Measurements from ENCODE around the gene CUX1. TPM values are rescaled to one million over a fixed set of nuclear protein-coding genes. Genes with fewer than 3 reads are reported as not detected.

The CUX1 gene
- total RNA-seq, 1 donor from 2014 or later: 18.3 TPM

DNA sequence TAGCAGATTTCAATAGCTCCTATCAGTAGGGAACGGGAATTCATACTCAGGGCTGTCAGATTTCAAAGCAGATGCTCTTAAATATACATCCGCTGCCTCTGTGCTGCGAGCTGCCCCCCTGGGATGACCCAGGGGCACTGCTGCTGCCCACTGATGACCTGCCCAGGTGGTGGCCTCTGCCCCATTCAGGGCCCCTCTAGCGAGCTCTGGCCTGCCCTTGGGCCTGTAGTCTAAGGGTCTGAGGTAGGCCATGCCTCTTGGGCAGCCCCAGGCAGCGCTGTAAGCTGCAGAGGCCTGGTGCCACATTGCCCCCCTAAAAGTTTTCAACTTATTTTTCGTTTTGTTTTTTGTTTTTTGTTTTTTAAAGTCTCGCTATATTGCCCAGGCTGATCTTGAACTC is 418.7 kb downstream of the CUX1 start:
- Histone ChIP-seq H3K36me3 (ENCODE audit: control insufficient read depth in 3 of 3, insufficient read depth in 3 of 3, low read length in 3 of 3) (peaks cover 10 to 15% (median 10%) of the 10 kb centered on the region in 3 donors), H3K9ac (ENCODE audit: low read depth in 1 of 3, low read length in 3 of 3) (no peak overlapping the region), H3K27ac (ENCODE audit: low read depth, low read length) (no peak overlapping the region), H3K4me1 (ENCODE audit: control insufficient read depth in 3 of 3, insufficient read depth in 3 of 3, low read length in 3 of 3) (peaks cover 0 to 7% (median 4%) of the 10 kb centered on the region in 3 donors), H3K27me3 (ENCODE audit: control insufficient read depth in 3 of 3, insufficient read depth in 3 of 3, low read length in 3 of 3) (no peaks in the 10 kb centered on the region), H3K4me3 (ENCODE audit: low read length in 3 of 3) (no peak overlapping the region), H3K9me3 (ENCODE audit: control insufficient read depth in 3 of 3, low read length in 3 of 3) (no peaks in the 10 kb centered on the region)

DNA sequence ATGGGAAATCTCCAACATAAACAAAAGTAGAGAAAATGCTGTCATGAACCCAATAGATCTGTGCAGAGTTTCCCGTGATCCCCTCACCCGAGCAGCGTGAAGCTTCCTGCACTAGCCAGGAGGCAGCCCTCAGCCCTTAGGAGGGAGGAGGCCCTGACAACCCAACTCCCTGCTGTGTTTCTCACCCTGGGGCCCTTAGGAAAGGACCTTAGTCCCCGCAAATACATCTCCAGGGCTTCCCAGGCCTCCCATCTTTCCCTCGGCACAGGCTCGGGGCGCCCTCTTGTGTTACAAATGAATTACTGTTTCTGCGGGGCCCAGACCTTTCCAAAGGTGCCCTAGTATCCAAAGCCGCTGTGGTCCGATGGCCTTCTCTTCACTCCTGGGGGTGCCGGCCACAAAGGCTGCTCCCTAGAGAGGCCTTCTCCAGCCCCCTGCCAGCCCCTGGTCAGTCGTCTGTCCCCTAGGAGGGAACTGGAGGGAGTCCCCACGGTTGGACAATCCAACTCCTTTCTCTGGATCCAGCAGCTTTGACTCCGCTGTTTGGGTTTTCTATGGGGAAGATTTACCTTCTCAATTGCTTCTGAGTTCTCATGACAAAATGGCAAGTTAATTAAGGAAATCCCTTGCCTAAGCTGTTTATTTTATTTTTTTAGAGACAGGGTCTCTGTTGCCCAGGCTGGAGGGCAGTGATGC is 419.3 kb downstream of the CUX1 start:
- no peaks in the 10 kb centered on the region for H3K9me3 ChIP-seq (ENCODE audit: control insufficient read depth in 3 of 3, low read length in 3 of 3)
- H3K9ac ChIP-seq (ENCODE audit: low read depth in 1 of 3, low read length in 3 of 3): no peak overlapping the region
- peaks cover 10 to 21% (median 14%) of the 10 kb centered on the region in 3 donors for H3K36me3 ChIP-seq (ENCODE audit: control insufficient read depth in 3 of 3, insufficient read depth in 3 of 3, low read length in 3 of 3)
- H3K4me1 ChIP-seq (ENCODE audit: control insufficient read depth in 3 of 3, insufficient read depth in 3 of 3, low read length in 3 of 3): peaks cover 0 to 7% (median 4%) of the 10 kb centered on the region in 3 donors
- H3K4me3 ChIP-seq (ENCODE audit: low read length in 3 of 3): no peak overlapping the region
- no peaks in the 10 kb centered on the region for H3K27me3 ChIP-seq (ENCODE audit: control insufficient read depth in 3 of 3, insufficient read depth in 3 of 3, low read length in 3 of 3)
- no peak overlapping the region for H3K27ac ChIP-seq (ENCODE audit: low read depth, low read length)

DNA sequence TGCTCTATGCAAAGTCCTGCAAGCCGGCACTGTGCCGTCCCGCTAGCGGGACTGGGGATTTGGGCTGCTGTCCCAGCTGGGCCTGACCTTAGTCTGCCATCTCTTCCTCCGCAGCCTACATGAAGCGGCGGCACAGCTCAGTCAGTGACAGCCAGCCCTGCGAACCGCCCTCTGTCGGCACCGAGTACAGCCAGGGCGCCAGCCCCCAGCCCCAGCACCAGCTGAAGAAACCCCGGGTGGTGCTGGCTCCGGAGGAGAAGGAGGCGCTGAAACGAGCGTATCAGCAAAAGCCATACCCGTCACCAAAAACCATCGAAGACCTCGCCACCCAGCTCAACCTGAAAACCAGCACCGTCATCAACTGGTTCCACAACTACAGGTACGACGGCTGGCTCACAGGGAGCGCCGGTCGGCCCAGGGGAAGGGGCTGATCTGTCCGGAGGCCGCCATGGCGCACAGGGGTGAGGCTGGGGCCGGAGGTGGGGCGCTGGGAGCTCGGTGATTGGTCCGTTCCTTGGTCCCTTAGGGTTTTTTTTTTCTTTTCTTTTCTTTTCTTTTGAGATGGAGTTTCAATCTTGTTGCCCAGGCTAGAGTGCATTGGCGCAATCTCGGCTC is 421.9 kb downstream of the CUX1 start:
- peaks cover 9 to 19% (median 14%) of the 10 kb centered on the region in 3 donors for H3K36me3 ChIP-seq (ENCODE audit: control insufficient read depth in 3 of 3, insufficient read depth in 3 of 3, low read length in 3 of 3)
- peaks cover 0 to 2% (median 0%) of the 10 kb centered on the region in 3 donors for H3K4me1 ChIP-seq (ENCODE audit: control insufficient read depth in 3 of 3, insufficient read depth in 3 of 3, low read length in 3 of 3)
- H3K9ac ChIP-seq (ENCODE audit: low read depth in 1 of 3, low read length in 3 of 3): no peak overlapping the region
- no peak overlapping the region for H3K4me3 ChIP-seq (ENCODE audit: low read length in 3 of 3)
- no peak overlapping the region for H3K27ac ChIP-seq (ENCODE audit: low read depth, low read length)
- no peaks in the 10 kb centered on the region for H3K27me3 ChIP-seq (ENCODE audit: control insufficient read depth in 3 of 3, insufficient read depth in 3 of 3, low read length in 3 of 3)
- H3K9me3 ChIP-seq (ENCODE audit: control insufficient read depth in 3 of 3, low read length in 3 of 3): no peaks in the 10 kb centered on the region

DNA sequence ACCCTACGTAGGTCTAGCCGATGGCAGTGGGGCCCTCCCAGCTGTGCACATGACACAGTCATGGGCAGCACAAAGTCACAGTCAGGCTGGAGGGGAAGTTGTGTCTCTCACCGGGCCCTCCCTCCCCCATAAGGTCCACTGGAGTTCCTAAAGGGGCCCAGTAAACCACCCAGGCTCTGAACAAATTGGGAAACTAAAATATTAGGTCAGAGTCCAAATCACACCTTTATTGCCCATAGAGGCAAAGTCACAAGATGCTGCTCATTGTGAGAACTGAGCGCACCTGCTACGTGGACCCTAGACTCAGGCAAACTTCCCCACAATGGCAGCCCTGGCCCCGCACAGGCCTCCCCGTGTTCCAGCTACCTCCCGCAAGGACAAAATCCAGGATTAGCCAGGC is 424.0 kb downstream of the CUX1 start:
- Histone ChIP-seq H3K4me3 (ENCODE audit: low read length in 3 of 3) (no peak overlapping the region), H3K36me3 (ENCODE audit: control insufficient read depth in 3 of 3, insufficient read depth in 3 of 3, low read length in 3 of 3) (peaks cover 5 to 15% (median 13%) of the 10 kb centered on the region in 3 donors), H3K9me3 (ENCODE audit: control insufficient read depth in 3 of 3, low read length in 3 of 3) (no peaks in the 10 kb centered on the region)

DNA sequence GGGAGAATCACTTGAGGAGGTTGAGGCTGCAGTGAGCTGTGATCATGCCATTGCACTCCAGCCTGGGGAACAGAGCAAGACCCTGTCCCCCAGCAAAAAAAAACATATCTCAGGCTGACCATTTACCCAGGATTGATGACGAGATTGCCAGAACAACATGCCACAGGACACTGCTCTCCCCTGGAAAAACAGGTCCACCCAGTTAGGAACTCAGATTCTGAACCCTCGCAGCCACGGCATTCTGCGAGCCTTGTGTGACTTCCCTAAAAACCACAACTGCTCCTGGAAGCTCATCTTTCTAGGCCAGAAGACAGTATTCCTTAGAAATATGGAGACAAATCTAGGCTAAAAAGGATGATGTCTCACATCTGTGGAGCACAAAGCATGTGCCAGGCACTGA is 427.2 kb downstream of the CUX1 start:
- Histone ChIP-seq H3K4me3 (ENCODE audit: low read length in 3 of 3) (no peak overlapping the region), H3K9ac (ENCODE audit: low read depth in 1 of 3, low read length in 3 of 3) (no peak overlapping the region), H3K27ac (ENCODE audit: low read depth, low read length) (no peak overlapping the region), H3K36me3 (ENCODE audit: control insufficient read depth in 3 of 3, insufficient read depth in 3 of 3, low read length in 3 of 3) (peaks cover 2 to 15% (median 9%) of the 10 kb centered on the region in 3 donors), H3K4me1 (ENCODE audit: control insufficient read depth in 3 of 3, insufficient read depth in 3 of 3, low read length in 3 of 3) (no peaks in the 10 kb centered on the region), H3K9me3 (ENCODE audit: control insufficient read depth in 3 of 3, low read length in 3 of 3) (no peaks in the 10 kb centered on the region), H3K27me3 (ENCODE audit: control insufficient read depth in 3 of 3, insufficient read depth in 3 of 3, low read length in 3 of 3) (no peaks in the 10 kb centered on the region)

More for the DNA sequence above, 424.0 kb downstream of the CUX1 start:
- Histone ChIP-seq H3K27me3 (ENCODE audit: control insufficient read depth in 3 of 3, insufficient read depth in 3 of 3, low read length in 3 of 3) (no peaks in the 10 kb centered on the region), H3K9ac (ENCODE audit: low read depth in 1 of 3, low read length in 3 of 3) (no peak overlapping the region), H3K4me1 (ENCODE audit: control insufficient read depth in 3 of 3, insufficient read depth in 3 of 3, low read length in 3 of 3) (peaks cover 0 to 1% (median 0%) of the 10 kb centered on the region in 3 donors), H3K27ac (ENCODE audit: low read depth, low read length) (no peak overlapping the region)

DNA sequence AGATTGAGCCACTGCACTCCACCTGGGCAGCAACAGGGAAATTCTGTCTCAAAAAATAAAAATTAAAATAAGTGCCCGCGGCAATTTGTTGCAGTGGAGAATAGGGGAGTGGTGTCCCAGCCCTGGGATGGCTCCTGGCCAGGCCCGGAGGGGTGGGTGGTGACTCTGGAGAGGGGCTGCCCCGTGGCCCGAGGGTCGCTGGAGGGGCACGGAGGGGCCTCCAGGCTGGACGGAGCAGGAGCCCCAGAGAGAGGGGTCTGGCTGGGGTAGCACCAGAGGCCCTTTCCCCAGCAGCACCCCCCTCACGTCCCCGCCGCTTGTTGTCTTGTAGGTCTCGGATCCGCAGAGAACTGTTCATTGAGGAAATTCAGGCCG is 430.6 kb downstream of the CUX1 start:
- H3K27me3 ChIP-seq (ENCODE audit: control insufficient read depth in 3 of 3, insufficient read depth in 3 of 3, low read length in 3 of 3): no peaks in the 10 kb centered on the region
- peaks cover 0 to 7% (median 2%) of the 10 kb centered on the region in 3 donors for H3K36me3 ChIP-seq (ENCODE audit: control insufficient read depth in 3 of 3, insufficient read depth in 3 of 3, low read length in 3 of 3)
- no peak overlapping the region for H3K4me3 ChIP-seq (ENCODE audit: low read length in 3 of 3)
- H3K27ac ChIP-seq (ENCODE audit: low read depth, low read length): no peak overlapping the region
- H3K9me3 ChIP-seq (ENCODE audit: control insufficient read depth in 3 of 3, low read length in 3 of 3): no peaks in the 10 kb centered on the region
- no peaks in the 10 kb centered on the region for H3K4me1 ChIP-seq (ENCODE audit: control insufficient read depth in 3 of 3, insufficient read depth in 3 of 3, low read length in 3 of 3)
- no peak overlapping the region for H3K9ac ChIP-seq (ENCODE audit: low read depth in 1 of 3, low read length in 3 of 3)

DNA sequence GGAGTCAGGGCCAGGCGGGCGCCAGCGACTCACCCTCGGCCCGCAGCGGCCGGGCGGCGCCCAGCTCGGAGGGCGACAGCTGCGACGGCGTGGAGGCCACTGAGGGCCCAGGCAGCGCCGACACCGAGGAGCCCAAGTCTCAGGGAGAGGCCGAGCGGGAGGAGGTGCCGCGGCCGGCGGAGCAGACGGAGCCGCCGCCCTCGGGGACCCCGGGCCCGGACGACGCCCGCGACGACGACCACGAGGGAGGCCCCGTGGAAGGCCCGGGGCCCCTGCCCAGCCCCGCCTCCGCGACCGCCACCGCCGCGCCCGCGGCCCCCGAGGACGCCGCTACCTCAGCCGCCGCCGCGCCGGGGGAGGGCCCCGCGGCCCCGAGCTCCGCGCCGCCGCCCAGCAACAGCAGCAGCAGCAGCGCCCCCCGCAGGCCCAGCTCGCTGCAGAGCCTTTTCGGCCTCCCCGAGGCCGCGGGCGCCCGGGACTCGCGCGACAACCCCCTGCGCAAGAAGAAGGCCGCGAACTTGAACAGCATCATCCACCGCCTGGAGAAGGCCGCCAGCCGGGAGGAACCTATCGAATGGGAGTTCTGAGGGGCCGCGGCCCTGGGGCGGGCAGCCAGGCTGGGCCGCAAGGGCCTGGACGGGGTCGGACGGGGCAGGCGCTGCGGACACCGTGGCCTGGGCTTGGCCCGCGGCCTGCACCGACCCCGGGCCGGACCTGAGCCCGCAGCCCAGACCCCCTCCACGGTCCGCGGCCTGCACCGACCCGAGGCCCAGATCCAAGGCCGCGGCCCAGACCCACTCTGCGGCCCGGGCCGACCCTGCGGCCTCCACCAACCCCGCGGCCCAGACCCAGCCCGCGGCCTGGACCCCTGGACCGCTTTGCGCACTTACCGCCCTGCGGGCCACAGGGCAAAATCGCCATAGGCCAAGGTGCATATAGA is 431.3 kb downstream of the CUX1 start:
- no peaks in the 10 kb centered on the region for H3K4me1 ChIP-seq (ENCODE audit: control insufficient read depth in 3 of 3, insufficient read depth in 3 of 3, low read length in 3 of 3)
- H3K27ac ChIP-seq (ENCODE audit: low read depth, low read length): no peak overlapping the region
- H3K27me3 ChIP-seq (ENCODE audit: control insufficient read depth in 3 of 3, insufficient read depth in 3 of 3, low read length in 3 of 3): peaks cover 0 to 2% (median 0%) of the 10 kb centered on the region in 3 donors
- H3K36me3 ChIP-seq (ENCODE audit: control insufficient read depth in 3 of 3, insufficient read depth in 3 of 3, low read length in 3 of 3): peaks cover 0 to 7% (median 2%) of the 10 kb centered on the region in 3 donors
- no peak overlapping the region for H3K9ac ChIP-seq (ENCODE audit: low read depth in 1 of 3, low read length in 3 of 3)
- no peaks in the 10 kb centered on the region for H3K9me3 ChIP-seq (ENCODE audit: control insufficient read depth in 3 of 3, low read length in 3 of 3)
- H3K4me3 ChIP-seq (ENCODE audit: low read length in 3 of 3): no peak overlapping the region

DNA sequence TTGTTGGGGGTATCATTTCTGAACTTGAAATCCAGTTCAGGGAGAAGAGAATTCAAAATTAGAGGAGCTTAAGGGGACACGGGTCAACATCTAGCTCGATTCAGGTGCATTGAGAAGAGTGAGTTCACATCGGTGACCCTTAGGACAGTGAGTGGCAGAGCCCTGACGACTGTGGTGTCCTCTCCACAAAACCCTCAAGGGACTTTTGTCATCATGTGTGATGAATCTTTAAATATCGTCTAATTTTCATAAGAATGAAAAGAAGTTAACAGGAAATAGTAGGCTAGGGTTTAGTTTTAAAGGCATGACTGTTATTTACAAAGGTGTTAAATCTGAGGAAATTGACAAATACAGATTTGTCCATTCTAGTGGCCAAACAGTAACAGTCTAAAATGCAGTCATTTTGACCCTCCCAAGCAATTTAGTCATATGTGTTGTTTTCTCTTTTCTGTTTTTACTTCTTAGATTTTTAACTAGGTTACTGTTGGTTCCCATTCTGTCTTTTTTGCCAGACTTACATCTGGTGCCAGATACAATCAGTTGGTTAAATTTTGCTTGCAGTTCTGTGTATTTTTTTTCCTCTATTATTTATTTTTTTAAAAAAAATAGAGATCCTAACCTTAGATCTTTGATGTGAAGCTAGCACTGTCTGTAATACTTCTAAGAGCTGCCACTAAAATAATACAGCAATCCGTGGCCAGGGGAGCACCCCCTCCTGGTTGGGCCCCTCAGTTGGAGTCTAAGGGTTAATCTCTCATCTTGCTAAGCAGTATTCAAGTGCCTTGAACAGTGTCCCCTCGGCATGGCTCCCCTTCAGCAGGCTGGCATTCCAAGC is 434.3 kb downstream of the CUX1 start:
- peaks cover 0 to 8% (median 0%) of the 10 kb centered on the region in 3 donors for H3K27me3 ChIP-seq (ENCODE audit: control insufficient read depth in 3 of 3, insufficient read depth in 3 of 3, low read length in 3 of 3)
- no peaks in the 10 kb centered on the region for H3K9me3 ChIP-seq (ENCODE audit: control insufficient read depth in 3 of 3, low read length in 3 of 3)
- H3K4me1 ChIP-seq (ENCODE audit: control insufficient read depth in 3 of 3, insufficient read depth in 3 of 3, low read length in 3 of 3): no peaks in the 10 kb centered on the region
- H3K9ac ChIP-seq (ENCODE audit: low read depth in 1 of 3, low read length in 3 of 3): no peak overlapping the region
- H3K4me3 ChIP-seq (ENCODE audit: low read length in 3 of 3): no peak overlapping the region
- peaks cover 0 to 6% (median 0%) of the 10 kb centered on the region in 3 donors for H3K36me3 ChIP-seq (ENCODE audit: control insufficient read depth in 3 of 3, insufficient read depth in 3 of 3, low read length in 3 of 3)
- H3K27ac ChIP-seq (ENCODE audit: low read depth, low read length): no peak overlapping the region

DNA sequence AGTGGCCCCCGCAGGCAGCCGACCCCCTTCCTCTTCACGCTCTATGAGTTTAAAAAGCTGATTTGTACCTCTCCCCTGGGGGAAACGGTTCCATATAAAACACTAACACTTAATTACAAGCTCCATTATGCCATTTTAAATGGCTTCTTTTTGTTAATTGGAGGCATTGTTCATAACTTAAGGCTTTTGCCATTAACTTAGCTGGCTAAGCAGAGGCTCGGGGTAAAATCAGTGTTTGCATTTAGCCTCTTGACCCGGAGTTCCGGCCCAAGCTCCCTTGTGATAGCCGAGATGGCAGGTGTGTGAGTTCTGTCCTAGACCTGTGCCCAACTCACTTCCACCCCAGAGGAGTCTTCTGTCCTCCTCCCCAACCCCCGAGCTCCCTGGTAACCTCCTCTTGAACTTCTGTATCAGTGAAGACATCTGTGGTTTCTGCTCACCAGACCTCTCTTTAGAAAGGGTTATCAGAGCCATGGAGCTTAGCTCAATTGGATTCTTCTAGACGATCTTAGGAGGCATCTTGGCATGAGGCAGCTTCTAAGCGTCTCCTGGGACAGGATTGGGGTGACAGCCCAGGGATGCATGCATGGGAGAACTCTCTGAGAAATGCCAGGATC is 435.0 kb downstream of the CUX1 start:
- H3K27ac ChIP-seq (ENCODE audit: low read depth, low read length): no peak overlapping the region
- H3K9ac ChIP-seq (ENCODE audit: low read depth in 1 of 3, low read length in 3 of 3): no peak overlapping the region
- peaks cover 0 to 6% (median 0%) of the 10 kb centered on the region in 3 donors for H3K36me3 ChIP-seq (ENCODE audit: control insufficient read depth in 3 of 3, insufficient read depth in 3 of 3, low read length in 3 of 3)
- H3K4me3 ChIP-seq (ENCODE audit: low read length in 3 of 3): no peak overlapping the region
- H3K4me1 ChIP-seq (ENCODE audit: control insufficient read depth in 3 of 3, insufficient read depth in 3 of 3, low read length in 3 of 3): no peaks in the 10 kb centered on the region
- H3K27me3 ChIP-seq (ENCODE audit: control insufficient read depth in 3 of 3, insufficient read depth in 3 of 3, low read length in 3 of 3): peaks cover 0 to 8% (median 0%) of the 10 kb centered on the region in 3 donors
- no peaks in the 10 kb centered on the region for H3K9me3 ChIP-seq (ENCODE audit: control insufficient read depth in 3 of 3, low read length in 3 of 3)

All from skeletal muscle tissue (tissue), 4 donors.